Stimulated activated CD4-positive, alpha-beta T cell treated with anti-CD3 and anti-CD28 coated beads, Interleukin-1b, Interleukin-23, amount 100 ng/mL, for 24 hours (primary cell): ENCODE data around the gene MZF1.

ENCODE experiments used
- DNase-seq, 4 experiments: peaks; one replicate each; pipeline ENCODE4 v3.0.0-alpha.2; 2020; ENCODE audit warnings: low read depth in 4 of 4, low spot score in 1 of 4

MZF1 gene

GRCh38 chr19:58515259-58515658 is 57.9 kb downstream of the MZF1 start:
- no peak for DNase-seq

- no peak for DNase-seq
These were observed 58.5 kb downstream of the MZF1 start for GRCh38 chr19:58514564-58515022.

- peak; percentile 91 to 95 (median 92) for DNase-seq
These were observed 59.2 kb downstream of the MZF1 start for GRCh38 chr19:58513694-58514563.

DNA sequence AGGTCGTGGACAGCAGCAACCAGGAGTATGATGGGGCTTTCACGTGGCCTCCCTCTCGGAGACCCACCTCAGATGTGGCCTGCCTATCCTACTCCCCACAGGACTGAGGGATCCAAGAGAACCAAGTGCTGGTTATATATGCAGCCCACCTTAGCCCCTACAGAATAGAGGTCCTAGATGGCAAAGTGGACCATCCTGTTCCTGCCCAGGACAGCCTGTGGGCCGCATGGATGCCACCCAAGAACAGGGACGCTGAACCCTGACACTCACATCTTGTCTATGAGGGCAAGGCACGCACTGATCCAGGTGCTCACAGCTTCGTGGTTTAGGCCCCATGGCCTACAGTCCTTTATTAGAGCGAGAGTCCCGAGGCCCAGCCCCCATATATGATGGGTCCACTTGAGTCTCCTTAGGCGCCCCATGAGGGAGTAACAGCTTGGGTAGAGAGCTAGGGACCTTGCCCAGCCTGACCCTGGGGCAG is 59.9 kb downstream of the MZF1 start:
- DNase-seq: no peak
